ENCODE results near the gene PLEKHA7.
"Not testable (repeated sequence)": the region's sequence is repeated elsewhere in the genome, so short reads cannot be mapped to it uniquely, and the experiment has no call there.

PLEKHA7 gene

DNA sequence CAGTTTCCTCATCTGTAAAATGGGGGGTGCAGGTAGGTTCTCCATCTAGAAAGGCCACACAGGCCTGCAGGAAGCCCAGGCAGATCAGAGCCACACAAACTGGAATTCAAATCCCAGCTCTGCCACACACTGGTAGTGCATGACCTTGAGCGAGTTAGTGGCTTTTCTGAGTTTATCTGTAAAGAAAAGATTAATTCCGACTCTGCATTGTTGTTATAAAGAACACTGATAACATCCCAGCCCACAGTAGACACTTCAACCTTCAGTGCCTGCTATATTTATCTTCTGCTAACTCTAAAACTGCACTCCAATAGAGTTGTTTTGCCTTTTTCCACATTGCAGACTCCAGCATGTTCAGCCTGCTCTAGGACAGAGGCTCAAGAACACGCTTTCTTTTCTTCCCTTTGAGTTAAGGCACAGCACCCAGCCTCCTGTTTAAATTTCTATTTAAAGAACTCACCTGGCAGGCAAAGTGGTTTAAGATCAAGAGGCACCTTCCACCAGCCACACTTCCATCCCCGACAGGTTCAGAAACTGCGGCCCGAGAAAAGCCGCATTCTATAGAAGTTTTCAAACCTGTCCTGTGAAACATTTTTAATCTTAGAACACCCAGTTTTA lies 133.9 kb downstream of the PLEKHA7 start:
- no peak for DNase-seq (ENCODE audit: low read depth)

DNA sequence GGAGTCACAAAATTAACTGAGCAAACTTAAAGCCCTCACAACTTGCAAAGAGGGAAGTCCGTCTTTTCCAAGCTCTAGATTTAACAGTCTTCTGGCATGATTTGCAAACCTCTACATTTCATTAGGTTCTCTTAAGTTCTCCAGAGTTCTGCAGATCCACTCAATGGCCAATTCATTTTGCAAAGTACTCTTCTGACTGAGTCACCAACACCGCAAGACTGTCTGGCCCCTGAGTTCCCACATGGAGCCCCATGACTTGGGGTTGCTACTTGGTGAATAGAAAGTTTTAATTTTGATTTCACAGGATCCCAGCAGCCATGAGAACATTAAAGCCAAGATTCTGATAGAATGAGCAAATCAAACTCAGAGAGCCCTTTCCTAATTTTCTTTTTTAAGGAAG lies 134.5 kb downstream of the PLEKHA7 start:
- DNase-seq (ENCODE audit: low read depth) = no peak

DNA sequence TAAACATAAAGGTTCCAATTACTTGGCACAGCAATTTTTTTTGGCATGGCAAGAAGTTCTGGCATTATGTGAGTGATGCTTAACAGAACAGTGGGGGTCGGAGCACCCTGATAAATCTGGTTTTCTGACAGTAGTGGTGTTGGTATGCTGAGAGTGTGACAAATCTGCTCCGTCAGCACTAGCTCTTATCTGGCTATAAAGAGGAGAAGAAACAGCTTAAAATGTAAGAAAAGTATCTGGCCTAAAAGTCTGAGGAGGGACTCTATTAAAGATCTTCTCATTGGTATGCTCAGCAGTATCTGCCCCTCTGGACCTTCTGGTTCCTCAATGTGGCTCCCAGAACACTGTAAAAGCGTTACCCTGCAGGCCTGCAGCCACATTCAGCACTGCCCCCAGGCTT lies 137.4 kb downstream of the PLEKHA7 start:
- no peak for DNase-seq (ENCODE audit: low read depth)

DNA sequence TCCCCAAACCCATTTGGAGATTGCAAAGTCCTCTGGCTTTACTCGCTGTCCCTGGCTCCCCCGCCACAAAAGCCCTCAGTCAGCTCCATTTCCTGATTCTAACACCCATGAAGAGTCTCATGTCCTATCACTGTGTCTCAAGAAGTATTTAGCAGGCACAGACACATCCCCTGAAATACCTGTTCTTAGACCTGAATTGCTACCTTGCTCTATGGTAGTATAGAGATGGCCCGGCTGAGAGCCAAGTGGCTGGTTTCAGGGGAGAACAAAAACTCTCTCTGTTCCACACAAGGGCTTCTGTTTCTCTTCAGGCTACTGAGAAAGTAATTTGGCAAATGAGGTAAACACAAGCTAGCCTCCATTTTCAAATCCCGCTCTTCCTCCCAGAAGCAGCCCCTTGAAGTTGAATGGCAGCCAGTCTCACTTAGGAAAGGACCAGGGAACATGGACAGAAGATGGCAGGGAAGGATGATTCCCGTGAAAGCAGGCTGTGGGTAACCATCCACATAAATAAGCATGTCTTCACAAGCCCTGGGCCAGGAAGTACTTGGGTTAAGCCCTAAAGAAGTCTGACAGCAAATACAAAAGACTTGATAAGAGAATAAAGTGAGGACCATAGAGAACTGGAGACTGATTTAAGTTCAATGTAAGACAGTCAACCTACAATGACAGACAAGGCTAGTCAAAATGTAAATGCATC lies 138.0 kb downstream of the PLEKHA7 start:
- DNase-seq (ENCODE audit: low read depth) = no peak

DNA sequence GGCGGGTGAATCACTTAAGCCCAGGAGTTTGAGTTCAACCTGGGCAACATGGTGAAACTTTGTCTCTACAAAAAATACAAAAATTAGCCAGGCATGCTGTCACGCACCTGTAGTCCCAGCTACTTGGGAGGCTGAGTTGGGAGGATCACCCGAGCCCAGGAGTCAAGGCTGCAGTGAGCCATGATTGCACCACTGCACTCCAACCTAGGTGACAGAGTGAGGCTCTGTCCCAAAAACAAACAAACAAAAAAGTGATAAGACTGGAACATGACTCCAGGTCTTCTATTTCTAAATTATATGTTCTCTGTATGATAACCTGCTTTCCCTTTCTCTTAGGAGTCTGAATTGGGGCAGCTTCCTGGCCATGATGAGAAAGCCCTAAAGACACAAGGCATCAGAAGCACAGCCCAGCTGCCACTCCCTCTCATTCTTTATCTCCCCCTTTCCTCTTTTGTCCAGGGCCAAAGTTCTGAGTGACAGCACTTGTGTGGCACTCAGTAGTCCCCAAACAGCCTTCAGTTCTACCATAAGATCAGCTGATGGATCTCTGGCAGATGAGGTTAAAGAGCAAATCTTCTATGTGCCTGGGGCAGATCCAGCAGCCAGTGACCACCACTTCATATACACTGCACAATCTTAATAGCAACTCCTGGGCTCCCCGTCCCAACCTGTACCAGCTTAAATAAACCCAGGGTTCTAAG lies 139.8 kb downstream of the PLEKHA7 start:
- no peak for DNase-seq (ENCODE audit: low read depth)

DNA sequence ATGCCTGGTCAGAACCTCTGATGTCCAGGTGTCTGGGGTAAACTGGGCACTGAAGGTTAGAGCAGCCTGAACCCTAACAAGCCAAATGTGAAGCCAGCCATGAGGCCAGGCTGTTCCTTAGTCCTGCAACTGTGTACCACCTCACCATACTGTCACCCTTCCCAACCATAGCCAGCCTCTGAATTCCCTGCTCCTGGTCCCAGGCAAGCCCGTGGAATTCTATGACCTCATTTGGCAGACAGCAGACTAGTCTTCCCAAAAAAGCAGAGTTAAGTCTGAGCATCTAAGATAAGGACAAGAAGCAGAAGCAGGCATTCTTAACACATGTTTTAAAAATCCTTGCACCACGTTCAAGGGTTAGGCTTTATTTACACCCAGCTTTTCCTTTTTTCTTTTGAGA lies 140.9 kb downstream of the PLEKHA7 start:
- DNase-seq (ENCODE audit: low read depth) = no peak

DNA sequence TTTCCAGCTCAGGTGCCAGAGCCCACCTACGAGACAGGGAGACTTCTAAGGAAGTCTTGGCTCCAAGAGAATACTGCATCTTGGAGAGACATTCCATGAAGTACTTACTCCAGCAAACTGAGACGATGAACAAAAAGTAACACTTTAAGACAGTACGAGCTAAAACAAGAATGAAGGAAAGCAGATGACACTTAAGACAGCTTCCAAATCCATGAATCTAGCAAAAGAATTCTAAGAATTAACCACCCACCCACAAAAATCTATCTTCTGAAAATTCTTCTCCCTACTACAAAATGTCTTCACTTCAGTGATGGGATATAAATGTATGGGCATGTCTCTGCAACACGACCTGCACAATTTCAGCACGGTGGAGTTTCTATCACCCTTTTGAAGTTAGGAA lies 142.8 kb downstream of the PLEKHA7 start:
- no peak for DNase-seq (ENCODE audit: low read depth)

DNA sequence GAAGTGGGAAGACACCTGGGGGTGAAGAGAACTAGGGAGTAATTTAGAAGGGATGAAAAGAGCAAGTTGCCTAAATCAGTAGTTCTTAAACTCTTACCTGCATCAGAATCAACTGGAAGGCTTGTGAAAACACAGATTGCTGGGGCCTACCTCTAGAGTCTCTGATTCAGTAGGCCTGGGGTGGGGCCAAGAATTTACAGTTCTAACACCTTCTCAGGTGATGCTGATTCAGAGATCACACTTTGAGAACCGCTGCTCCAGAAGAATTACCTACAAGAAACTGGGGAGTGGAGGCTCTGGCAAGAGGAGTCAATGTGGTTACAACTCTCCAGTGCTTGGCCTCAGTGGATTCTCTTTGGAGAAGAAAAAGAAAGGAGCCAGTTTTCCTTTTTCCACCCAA lies 147.1 kb downstream of the PLEKHA7 start:
- no peak for DNase-seq (ENCODE audit: low read depth)

DNA sequence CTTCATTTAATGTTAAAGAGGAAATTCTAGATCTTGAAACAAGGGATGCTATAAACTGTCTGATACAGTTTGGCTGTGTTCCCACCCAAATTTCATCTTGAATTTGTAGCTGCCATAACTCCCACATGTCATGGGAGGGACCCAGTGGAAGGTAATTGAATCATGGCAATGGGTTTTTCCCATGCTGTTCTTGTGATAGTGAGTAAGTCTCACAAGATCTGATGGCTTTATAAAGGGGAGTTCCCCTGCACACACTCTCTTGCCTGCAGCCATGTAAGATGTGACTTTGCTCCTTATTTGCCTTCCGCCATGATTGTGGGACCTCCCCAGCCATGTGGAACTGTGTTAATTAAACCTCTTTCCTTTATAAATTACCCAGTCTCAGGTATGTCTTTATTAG lies 149.8 kb downstream of the PLEKHA7 start:
- DNase-seq (ENCODE audit: low read depth) = not testable (repeated sequence)

DNA sequence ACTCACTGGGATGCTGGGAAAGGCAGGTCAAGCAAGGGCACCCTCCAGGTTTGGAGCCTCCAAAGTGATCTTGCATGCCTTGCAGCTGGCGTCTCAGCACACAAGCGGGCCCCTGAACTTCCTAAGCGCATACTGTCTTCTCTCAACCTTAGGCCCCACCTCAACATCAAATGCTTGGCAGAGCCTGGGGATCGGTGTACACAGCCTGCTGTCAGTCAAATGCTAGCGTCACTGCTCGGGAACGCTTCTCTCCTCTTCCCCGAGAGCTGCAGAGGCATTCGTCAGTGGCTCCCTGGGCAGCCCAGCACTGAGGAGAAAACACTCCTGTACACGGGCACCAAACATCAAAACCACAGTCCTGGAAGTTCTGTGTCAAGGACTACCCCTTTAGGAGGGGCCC lies 150.8 kb downstream of the PLEKHA7 start:
- DNase-seq (ENCODE audit: low read depth) = no peak

DNA sequence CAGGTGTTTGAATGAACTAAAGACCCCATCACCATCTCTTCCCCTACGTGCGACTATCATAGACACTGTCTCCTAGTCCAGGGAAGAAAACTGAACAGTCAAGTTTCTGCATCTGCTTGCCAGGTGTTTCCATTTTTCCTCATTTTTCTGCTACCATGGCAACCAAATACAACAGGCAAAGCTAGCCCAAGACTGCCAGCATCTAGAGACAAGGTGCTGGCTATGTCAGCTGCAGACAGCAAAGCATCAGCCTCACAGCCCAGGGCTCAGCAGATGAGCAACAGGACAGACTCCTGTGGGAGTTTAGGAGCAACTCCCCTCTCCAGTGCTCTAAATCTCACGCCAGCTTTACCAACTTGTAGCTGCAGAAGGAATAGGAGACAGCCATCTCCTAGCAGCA lies 151.5 kb downstream of the PLEKHA7 start:
- DNase-seq (ENCODE audit: low read depth) = no peak

DNA sequence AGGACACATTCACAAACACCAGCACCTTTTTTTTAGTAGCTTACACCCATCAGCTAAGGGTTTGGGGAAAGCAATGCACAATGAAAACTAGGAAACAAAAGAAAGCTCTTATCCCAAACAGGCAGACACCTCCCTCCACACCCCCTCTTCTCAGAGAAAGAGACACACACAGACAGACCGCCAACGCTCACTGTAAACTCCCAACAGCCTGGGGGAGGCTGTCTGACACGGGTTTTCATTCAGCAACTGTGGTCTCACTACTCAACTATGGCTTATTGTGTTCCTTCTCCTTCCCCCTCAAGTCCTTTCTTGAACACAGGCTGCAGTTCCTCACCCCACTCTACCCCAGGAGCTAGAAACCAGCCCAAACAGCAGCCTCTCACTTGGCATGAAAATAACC lies 152.4 kb downstream of the PLEKHA7 start:
- DNase-seq (ENCODE audit: low read depth) = no peak

DNA sequence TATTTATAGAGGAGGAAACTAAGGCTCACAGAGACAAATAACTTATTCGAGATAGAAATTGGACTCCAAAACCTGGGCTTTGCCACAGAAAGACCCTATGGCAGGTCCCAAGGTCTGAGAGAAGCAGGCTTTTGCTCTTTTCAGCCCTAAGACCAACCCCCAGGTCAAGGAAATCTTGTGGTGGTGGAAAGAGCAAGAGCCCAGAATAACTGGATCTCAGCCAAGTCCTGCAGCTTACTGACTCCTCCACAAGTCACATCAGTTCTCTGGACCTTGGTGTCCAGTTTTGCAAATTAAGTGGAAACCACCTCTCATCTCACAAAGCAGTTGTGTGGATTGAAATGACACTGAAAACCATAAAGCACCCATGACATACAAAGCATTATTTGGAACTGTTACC lies 153.6 kb downstream of the PLEKHA7 start:
- DNase-seq (ENCODE audit: low read depth) = no peak

DNA sequence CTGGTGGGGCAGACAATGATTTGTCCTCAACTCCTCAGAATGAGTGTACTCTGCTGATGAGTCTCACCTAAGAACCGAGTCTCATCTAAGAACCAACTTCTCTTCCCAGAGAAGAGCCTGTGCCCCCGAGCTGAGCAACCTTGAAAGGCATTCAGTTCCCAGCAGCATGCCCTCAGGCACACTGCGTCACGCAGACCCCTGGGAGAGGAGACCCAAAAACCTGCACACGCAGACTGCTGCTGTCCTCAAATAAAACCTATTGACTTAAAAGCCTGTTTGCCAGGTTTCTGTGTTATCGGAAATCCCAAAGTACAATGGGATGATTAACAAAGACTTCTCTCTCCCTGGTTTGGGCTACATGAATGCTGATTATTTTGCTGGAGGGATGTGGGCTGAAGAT lies 154.6 kb downstream of the PLEKHA7 start:
- no peak for DNase-seq (ENCODE audit: low read depth)

DNA sequence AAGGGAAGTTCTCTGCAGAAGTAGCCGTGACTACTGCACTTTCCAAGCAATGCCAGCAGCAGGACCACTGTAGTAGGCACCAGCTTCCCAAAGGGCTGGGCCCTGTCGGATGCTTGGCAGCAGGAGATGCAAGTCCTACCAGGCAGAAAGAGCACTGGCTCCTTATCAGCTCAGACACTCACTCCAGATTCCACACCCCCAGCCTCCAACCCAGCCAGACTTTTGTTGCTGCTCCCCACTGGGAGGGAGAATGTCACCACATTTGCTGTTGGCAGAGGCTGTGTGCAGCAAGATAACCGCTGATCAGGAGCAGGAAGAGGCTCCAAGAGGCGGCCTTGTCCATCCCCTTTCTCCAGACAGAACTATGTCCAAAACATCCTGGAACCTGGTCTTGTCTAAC lies 157.0 kb downstream of the PLEKHA7 start:
- peak; percentile 86 for DNase-seq (ENCODE audit: low read depth)

DNA sequence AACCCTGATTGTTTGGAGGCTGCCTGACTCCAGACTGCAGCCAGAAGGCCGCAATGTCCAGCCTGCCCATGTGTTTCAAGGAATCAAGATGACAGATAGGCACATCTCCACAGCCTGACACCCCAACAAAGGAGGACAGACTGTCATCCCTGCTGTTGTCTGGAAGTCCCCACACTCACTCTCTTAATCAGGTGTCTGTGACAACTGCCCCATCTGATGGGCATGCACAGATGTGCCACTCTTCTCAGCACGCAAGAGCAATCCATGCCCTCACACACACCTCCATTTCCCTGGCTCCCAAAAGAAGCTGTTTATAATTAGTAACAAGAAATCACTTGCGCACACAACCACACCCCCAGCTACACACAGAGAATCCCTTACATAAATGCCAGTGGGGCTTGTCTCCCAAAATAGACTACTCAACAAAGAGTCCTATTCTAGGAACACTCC lies 158.2 kb downstream of the PLEKHA7 start:
- no peak for DNase-seq (ENCODE audit: low read depth)

DNA sequence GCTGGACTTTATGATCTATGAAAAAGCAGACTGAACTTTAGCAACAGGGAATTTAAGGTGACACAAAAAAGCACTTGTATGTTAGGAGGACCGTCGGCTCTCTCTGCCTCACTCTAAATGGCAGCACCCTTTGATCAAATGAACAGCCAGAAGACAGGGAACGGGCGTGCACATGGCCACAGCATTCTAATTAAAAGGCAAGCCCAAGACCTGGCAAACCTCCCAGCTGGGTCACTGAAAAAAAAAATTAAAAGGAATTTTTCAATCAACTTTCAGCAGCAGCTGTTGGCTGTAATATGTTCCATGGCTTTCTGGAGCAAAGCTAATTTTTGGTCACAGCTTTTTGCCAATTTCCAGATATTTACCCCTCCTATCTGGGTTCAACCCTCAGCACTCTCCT lies 159.2 kb downstream of the PLEKHA7 start:
- DNase-seq (ENCODE audit: low read depth) = no peak

DNA sequence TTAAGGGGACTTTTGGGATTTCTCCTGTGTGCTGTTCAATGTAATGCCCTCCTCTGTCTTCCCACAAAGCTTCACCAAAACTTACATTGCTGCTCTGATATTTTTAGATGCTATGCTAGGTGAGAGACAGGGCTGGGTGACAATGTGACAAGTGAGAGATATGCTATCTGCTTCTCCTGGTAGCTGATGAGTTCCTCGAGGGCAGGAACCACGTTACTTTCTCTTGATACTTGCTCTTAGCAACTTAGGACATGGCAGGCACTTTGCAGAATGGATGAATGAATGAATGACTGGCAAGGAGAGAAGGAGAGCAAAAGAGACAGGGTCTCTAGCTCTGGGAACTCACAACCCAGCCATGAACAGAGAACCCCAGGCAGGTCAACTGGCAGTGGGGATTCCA lies 160.4 kb downstream of the PLEKHA7 start:
- DNase-seq (ENCODE audit: low read depth) = no peak

DNA sequence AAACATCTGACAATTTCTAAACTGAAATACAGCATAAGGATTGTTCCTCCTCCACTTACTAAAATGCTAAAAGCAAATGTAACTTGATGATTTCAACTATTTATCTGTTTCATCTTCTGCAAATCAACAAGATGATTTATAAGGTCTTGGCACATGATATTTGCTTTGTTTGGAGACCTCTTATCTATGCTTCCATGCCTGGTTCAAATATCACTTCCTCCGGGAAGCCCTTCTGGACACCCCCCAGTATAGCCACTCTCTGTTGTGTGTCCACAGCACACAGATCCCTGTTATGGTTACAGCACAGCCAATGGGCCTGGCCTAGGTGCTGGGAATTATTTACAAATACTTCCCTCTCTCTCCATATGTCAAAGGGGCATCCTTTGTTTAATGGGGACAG lies 160.9 kb downstream of the PLEKHA7 start:
- DNase-seq (ENCODE audit: low read depth) = no peak

DNA sequence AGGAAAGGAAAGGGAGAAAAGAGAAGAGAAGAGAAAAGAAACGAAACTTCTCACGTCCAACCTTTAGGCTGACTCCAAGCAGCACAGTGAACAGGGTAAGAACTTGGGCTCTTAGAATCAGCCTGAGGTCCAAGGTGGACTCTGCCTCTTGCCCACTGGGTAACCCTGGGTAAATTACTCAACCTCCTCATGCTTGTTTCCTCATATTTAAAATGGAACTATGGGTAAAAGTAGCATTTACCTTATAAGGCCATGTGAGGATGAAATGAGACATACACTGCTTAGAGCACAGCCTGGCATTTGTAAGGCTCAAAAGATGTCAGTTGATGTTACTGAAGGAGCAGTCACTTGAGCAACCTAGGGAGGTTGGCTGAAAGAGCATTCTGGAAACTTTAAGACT lies 167.9 kb downstream of the PLEKHA7 start:
- no peak for DNase-seq (ENCODE audit: low read depth)

DNA sequence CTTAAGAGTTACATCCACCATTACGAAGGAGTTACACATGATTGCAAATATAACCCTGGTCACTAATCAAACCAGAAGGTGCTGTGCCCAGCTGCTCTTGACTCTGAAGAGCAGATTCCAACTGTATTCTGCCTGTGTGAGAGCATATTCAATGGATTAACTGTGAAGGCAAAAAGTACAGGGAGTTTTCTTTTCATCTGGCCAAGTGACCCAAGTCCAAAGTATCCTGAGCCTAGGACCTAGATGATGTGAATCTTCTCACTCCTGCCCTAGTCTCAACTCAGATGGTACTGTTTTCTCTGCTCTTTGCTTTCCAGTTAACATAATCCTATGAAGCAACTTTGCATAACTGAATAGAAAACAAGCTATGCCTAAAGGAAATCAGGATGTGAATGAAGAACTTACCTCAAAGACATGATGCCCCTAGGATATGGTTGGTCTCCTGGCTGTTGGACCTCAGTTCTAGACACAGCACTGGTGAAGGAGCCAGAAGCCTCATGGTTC lies 169.9 kb downstream of the PLEKHA7 start:
- DNase-seq (ENCODE audit: low read depth) = no peak

DNA sequence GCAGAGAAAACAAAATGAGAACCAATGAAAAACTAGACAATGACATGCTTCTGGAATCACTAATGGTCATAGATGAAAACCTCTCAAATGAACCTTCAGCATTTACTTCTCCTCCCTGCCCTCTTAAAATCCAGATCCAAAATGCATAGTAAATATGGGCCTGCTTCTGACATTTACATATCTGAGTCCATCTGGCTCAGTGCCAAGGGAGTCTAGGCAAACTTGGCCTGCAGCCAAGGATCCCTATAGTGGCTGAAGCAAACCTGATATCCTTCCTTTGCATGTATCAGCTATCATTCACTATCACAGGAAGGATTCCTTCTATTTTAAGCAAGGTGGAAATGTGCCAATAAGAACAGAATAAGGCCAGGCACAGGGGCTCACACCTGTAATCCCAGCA lies 170.9 kb downstream of the PLEKHA7 start:
- no peak for DNase-seq (ENCODE audit: low read depth)

DNA sequence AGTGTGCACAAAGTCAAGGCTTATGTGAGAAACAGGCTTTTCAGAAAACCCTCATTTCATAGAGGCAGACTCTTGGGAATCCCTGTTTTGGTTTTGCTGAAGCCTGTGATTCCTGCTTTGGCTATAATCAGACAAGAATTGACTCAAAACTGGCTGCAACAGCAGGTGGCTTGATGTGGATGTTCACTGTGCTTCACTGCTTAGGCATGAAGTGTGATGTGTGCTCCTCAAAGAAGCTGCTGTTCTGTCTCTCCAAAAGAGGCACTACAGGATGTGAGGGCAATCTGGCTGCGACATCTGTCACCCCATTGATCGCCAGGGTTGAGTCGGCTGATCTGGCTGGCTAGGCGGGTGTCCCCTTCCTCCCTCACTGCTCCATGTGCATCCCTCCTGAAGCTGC lies 172.2 kb downstream of the PLEKHA7 start:
- DNase-seq (ENCODE audit: low read depth) = no peak
